ENCODE data around the gene ZNF687.

- TF ChIP-seq POLR2A (IDR thresholded peaks at IDR 0.05; ENCODE audit: low read depth, low read length) (no peak), POLR2AphosphoS5 (IDR thresholded peaks at IDR 0.05; ENCODE audit: low read depth, low read length) (no peak)
Observed at GRCh38 chr1:151265446-151266236, 16.5 kb upstream of the ZNF687 start.
